Stomach (tissue), 4 donors: Measurements from ENCODE around the gene NEMP1.

Experiments used
- CTCF ChIP-seq, 7 experiments: fragments of 450-650 bp in 4 of 7; fragments of 200-600 bp in 3 of 7; sonication (generic) in 3 of 7; IDR thresholded peaks; one replicate each; pipeline ENCODE4 v1.5.1; 2016 to 2019; ENCODE audit warnings: antibody characterized with exemption in 7 of 7, control low read depth in 2 of 7, mild to moderate bottlenecking in 1 of 7
- EP300 ChIP-seq: sonication (generic); formaldehyde crosslinking; IDR thresholded peaks from one replicate; pipeline ENCODE4 v1.6.1; 2017; ENCODE audit warnings: antibody characterized with exemption
- POLR2A ChIP-seq, 4 donors: fragments of 450-650 bp; IDR thresholded peaks; one replicate each; pipeline ENCODE4 v1.6.1; 2016; ENCODE audit warnings: antibody characterized with exemption in 4 of 4, control low read depth in 2 of 4, mild to moderate bottlenecking in 1 of 4, moderate library complexity in 1 of 4
- POLR2AphosphoS5 ChIP-seq, 3 donors: sonication (generic); formaldehyde crosslinking; IDR thresholded peaks; one replicate each; pipeline ENCODE4 v1.6.1; 2016; ENCODE audit warnings: antibody characterized with exemption in 3 of 3

DNA sequence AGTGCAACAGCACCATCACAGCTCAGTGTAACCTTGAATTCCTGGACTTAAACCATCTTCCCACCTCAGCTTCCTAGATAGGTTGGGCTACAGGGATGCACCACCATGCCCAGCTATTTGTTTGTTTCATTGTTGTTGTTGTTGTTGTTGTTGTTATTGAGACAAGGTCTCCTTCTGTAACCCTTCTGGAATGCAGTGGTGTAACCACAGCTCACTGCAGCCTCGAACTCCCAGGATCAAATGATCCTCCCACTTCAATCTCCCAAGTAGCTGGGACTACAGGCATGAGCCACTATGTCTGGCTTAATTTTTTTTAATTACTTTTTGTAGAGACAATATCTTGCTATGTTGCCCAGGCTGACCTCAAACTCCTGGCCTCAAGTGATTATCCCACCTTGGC is 1.2 kb upstream of the NEMP1 start:
- TF ChIP-seq CTCF (IDR thresholded peaks at IDR 0.05): no peak
- no peak for TF ChIP-seq POLR2A (IDR thresholded peaks at IDR 0.05)
- no peak for TF ChIP-seq EP300
- TF ChIP-seq POLR2AphosphoS5 (IDR thresholded peaks at IDR 0.05): no peak
